Hepatocyte (in vitro differentiated cells): ENCODE data around the gene NAMPT.

ENCODE experiments used
- EZH2phosphoT487 ChIP-seq: fragments of 200-600 bp; sonication (generic); IDR thresholded peaks from one replicate; pipeline ENCODE4 v1.6.1; 2018; ENCODE audit warnings: antibody characterized with exemption, mild to moderate bottlenecking, low read depth, moderate library complexity; ENCODE audit not compliant: unreplicated experiment, severe bottlenecking
- TF ChIP-seq, protein P1 (sequence below): fragments of 200-600 bp; sonication (generic); IDR thresholded peaks from 2 replicates; pipeline ENCODE4 v1.5.1; 2016; ENCODE audit warnings: antibody characterized with exemption, mild to moderate bottlenecking; ENCODE audit not compliant: poor library complexity

DNA sequence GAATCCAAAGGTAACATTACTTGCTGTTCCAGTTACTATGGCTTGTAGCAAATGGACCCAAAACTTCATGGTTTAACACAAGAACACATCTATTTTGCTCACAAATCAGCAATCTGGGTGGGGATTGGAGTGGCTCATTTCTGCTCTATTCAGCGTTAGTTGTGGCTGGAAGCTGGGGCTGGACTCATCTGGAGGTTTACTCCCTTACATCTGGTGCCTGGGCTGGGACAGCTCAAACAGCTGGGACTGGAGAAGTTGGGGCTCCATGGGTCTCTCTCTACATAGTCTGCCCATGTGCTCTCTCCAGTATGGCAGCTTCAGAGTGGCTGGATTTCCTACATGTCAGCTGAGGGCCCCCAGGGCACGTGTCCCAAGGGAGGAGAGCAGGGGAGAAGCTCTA, 33.7 kb upstream of the NAMPT start:
- TF ChIP-seq, protein P1, sequence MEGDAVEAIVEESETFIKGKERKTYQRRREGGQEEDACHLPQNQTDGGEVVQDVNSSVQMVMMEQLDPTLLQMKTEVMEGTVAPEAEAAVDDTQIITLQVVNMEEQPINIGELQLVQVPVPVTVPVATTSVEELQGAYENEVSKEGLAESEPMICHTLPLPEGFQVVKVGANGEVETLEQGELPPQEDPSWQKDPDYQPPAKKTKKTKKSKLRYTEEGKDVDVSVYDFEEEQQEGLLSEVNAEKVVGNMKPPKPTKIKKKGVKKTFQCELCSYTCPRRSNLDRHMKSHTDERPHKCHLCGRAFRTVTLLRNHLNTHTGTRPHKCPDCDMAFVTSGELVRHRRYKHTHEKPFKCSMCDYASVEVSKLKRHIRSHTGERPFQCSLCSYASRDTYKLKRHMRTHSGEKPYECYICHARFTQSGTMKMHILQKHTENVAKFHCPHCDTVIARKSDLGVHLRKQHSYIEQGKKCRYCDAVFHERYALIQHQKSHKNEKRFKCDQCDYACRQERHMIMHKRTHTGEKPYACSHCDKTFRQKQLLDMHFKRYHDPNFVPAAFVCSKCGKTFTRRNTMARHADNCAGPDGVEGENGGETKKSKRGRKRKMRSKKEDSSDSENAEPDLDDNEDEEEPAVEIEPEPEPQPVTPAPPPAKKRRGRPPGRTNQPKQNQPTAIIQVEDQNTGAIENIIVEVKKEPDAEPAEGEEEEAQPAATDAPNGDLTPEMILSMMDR, result no peak
- TF ChIP-seq EZH2phosphoT487, result no peak
